Jurkat, Clone E6-1 (cell line): ENCODE data around the gene PLCH1.
A peak's percentile ranks its signal among the peaks of the same experiment; 100 is the strongest.

Experiments
- DNase-seq: peaks from one replicate; pipeline ENCODE4 v3.0.0-alpha.2; 2011; ENCODE audit warnings: low read depth, low spot score
- H3K4me3 ChIP-seq: 2 replicates; pipeline ENCODE4 v1.5.1; 2011; ENCODE audit warnings: mild to moderate bottlenecking, low read length, control low read depth, moderate library complexity

Gene PLCH1

GRCh38 chr3:155702745-155703591 is 41.9 kb downstream of the PLCH1 start:
- no peak for DNase-seq
- no peak overlapping the region for H3K4me3 ChIP-seq

GRCh38 chr3:155701882-155702465 is 42.9 kb downstream of the PLCH1 start:
- peak; percentile 63 for DNase-seq
- no peak overlapping the region for H3K4me3 ChIP-seq

GRCh38 chr3:155697542-155697941 is 47.3 kb downstream of the PLCH1 start:
- DNase-seq = no peak

GRCh38 chr3:155690921-155691320 is 54.0 kb downstream of the PLCH1 start:
- DNase-seq = no peak
- H3K4me3 ChIP-seq = no peak overlapping the region

More at GRCh38 chr3:155697542-155697941, 47.3 kb downstream of the PLCH1 start:
- no peak overlapping the region for H3K4me3 ChIP-seq

DNA sequence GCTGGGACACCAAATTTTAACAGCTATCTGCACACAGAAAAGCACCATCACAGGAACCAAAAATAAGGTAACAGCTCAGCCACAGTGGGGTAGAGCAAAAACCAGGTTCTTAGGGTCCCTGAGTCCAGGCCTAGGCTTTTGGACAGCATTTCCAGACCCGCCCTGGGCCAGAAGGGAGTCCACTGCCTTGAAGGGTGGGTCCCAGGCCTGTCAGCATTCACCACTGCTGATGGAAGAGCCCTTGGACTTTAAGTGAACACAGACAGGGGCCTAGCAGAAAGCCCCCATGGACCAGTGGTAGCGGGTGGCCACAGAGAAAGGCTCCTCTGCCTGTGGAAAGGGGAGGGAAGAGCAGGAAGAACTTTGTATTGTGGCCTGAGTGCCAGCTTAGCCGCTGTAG is 56.4 kb downstream of the PLCH1 start:
- H3K4me3 ChIP-seq = no peak overlapping the region
- DNase-seq = no peak

DNA sequence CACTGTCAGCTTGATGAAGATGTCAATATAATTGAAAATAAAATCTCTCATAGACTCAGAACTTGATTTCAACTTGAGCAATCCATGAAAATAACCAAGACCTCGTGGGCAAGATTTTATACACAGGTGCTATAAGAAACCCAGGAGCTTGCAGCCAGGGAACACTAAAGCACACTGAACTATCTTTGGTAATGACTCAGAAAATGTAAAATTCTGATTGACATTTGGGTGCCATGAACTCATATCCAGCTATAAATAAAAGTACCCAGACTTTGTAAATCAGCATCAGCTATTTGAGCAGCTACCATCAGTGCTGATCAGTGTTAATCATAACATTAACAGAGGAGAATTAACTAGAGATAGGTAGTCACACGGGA is 61.5 kb downstream of the PLCH1 start:
- DNase-seq = no peak

DNA sequence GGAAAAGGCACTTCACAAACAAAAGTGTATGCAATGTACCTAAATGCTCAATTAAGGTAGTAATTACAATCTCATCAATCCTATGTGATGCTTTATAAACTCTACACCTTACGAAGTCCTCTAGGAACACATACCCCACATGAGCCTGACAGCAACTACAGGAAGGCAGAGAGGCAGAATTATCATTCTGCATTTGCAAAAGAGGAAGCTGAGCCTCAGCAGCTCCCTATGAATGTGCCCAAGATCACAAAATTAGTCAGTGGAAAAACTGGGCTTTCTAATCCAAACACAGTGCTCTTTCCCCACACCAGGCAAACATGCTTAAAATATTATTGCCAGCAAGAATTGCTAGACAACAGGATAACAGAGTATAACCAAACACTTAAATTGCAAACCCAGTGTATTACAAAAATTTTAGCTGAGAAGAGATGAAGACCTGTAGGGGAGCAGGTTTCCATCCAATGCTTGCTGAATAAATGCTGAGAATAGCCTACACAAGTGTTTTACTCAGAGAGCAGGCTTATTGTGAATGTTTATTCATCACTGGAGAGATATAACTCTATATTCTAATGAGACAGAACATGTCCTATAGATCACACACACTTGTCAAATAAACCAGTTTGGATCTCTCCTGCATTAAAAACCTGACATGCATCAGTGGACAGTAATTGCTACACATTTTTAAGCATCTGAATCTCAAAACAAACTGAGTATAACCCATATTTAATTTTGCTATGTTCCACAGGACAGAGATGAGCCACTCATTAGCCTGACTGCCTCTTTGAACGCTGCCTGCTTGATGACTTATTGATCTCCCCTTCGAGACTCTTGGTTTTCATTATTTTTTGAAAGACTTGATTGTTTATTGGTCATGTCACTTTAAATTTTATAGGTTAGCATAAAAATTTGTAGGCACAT is 62.2 kb downstream of the PLCH1 start:
- DNase-seq = no peak
- no peak overlapping the region for H3K4me3 ChIP-seq

More for the DNA sequence above, 61.5 kb downstream of the PLCH1 start:
- no peak overlapping the region for H3K4me3 ChIP-seq

DNA sequence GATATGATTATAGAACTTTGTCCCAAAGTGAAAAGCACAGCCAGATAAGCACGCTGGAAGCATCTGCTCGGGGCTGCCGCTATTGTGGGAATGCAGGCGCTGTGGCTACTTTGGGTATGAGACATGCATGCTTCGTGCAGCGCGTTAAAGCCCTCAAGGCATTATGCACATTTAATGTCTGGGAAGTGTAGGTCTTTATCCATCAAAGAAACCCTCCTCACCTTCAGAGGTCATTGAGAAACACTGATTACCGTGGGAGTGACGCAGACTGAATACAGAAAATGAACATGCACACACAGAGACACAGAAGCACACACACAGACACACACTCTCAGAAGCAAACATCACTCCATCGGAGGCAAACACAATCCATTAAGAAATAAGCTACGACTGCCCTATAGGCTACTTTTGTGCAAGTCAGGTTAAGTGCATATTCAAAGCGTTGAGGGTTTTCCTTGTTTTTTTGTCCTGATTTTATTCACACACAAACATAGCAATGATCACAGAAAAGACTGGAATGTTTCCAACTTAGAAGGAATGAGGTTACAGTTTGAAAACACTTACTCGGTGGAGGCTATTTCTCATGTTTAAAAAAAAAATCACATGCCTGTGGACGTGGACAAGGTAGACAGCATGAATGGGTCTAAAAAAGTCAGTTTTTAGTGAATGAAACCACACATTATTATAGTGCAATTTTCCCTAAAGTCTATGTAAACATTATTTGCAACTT is 68.5 kb downstream of the PLCH1 start:
- no peak overlapping the region for H3K4me3 ChIP-seq
- DNase-seq = no peak

GRCh38 chr3:155675094-155675493 is 69.8 kb downstream of the PLCH1 start:
- no peak overlapping the region for H3K4me3 ChIP-seq
- DNase-seq = no peak

DNA sequence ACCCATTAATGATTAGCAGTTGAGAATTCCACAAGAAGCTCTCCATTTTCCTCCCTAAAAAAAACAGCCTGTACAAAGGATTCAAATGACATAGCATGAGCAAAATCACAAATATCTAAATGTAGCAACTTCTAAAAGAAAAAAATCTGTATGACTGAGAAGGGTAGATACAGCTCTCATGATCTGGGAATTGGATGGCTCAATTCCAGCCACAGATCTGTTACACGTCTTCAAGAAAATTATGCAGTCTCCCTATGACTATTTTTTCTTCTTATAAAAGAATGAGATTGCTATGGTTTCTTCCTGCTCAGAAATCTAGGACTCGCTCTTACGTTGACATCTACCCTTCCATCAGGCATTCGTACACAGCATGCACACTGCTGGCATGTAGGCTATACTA is 71.5 kb downstream of the PLCH1 start:
- H3K4me3 ChIP-seq = no peak overlapping the region
- DNase-seq = no peak

DNA sequence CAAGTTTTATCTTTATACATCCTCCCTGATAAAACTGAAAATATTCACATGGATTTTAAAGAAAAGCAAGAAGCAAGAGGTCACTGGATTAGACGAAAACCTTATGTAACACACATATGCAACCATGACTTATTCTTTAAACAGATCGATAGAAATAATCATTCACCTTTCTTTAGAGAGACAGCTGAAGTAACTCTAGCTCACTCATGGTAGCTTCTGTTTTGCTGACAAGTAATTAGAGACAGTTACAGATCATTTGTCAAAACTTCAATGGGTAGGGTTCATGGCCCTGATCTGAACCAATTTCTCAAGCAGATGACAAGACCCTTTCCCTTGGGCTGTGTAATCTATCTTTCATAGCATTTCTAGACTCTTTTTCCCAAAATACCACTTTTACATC is 74.5 kb downstream of the PLCH1 start:
- DNase-seq = no peak
- no peak overlapping the region for H3K4me3 ChIP-seq

DNA sequence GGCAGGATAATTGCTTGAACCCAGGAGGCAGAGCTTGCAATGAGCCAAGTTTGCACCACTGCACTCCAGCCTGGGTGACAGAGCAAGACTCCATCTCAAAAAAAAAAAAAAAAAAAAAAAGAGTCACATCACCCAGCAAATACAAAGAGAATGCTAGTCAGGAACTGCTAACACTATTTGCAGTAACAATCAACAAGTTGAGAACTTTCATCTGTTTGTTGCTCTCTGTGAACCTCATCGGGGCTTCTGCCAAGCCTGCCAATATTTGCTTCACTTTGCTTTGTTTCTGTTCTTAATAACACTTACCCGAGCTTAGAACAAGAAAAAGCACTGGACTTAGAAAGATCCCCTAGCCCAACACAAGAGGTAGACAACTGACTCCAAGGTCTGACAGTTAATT is 76.9 kb downstream of the PLCH1 start:
- no peak overlapping the region for H3K4me3 ChIP-seq
- no peak for DNase-seq

DNA sequence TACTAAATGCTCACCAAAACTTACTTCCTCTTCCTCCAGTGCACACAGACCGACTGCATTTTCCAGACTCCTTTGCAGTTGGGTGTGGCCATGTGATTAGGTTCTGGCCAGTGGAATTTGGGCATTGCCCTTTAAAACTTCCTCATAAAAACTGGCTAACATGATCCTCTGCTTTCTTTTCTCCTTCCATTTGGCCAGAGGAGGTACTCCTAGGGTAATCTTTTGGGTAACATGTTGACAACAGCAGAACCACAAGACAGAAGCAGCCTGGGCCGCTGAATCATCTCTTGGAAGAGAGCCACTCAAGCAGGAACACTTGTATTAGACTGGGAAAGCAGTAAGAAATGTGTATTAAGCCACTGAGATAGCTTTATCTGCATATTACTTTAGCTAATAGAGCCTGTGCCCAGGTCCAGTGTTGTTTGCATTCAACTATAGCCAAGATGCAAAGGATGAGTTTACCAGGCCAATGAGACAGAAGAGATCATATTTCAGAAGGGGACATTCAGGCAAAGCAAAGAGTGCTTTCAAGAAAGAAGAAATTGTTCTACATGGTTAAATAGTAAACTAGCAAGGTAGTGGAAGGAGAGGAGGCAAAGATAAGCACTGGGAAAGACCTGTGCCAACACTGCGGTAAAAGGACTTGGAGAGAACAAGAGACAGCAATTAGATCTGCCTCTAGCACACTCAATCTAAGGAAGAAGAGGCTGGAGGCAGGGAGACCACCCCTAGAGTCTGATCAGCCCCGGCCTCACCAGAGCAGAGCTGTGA is 79.8 kb downstream of the PLCH1 start:
- no peak overlapping the region for H3K4me3 ChIP-seq
- DNase-seq = no peak

GRCh38 chr3:155663467-155664212 is 81.2 kb downstream of the PLCH1 start:
- no peak for DNase-seq
- no peak overlapping the region for H3K4me3 ChIP-seq

DNA sequence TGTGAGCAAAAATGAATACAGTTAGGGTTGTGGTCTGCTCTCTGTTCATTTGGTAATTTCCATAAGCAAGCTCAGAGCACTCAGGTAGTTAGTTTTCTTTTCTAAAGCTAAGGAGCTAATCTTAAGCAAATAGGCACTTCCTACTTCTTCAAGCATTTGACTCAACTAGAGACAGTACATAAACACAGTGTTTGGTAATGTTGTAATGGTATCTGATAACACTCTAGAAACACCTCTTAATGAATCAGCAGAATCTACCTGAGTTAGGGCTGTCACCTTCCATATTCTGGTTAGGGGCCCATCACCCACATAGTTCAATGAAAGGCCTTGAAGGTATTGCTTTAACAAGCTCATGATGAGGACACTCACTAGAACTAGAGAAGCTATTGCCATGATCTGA is 83.1 kb downstream of the PLCH1 start:
- no peak for DNase-seq

GRCh38 chr3:155661042-155661441 is 83.8 kb downstream of the PLCH1 start:
- H3K4me3 ChIP-seq = no peak overlapping the region
- DNase-seq = no peak

More for the DNA sequence above, 83.1 kb downstream of the PLCH1 start:
- H3K4me3 ChIP-seq = no peak overlapping the region

DNA sequence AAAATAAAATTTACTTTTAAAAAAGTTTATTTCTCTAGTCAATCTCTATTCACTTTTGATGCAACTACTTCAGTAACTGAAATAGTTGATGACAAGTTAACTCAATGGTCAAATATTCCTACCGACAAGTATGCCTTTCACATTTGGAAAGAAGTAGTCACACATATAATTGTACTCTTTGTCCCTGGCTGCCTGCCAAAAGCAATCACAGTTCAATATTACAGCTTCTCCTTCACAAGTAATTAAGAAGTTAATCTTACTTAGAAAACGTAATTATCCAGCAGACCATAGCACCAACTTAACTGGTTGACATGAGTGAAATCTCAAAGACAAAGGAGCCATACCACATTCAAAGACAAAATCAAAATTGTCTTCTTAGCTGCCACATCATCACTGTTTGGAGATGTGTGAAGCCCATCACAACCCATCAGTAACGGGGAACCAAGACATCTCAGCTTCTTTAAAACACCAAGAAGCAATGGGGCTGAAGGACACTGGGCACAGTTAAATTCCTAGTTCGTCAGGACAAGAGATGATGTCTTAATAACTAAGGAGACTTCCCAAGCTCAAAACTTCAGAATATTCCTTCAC is 86.1 kb downstream of the PLCH1 start:
- no peak overlapping the region for H3K4me3 ChIP-seq
- DNase-seq = no peak
